GM21367 (cell line): ENCODE data around the gene PFN2.
"Not testable (repeated sequence)": the region's sequence is repeated elsewhere in the genome, so short reads cannot be mapped to it uniquely, and the experiment has no call there.

Experiments used
- ATAC-seq: cut with Tn5 transposase; IDR thresholded peaks from one replicate; pipeline ENCODE4 v1.9.1; 2021; ENCODE audit not compliant: unreplicated experiment

Gene PFN2, protein sequence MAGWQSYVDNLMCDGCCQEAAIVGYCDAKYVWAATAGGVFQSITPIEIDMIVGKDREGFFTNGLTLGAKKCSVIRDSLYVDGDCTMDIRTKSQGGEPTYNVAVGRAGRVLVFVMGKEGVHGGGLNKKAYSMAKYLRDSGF

DNA sequence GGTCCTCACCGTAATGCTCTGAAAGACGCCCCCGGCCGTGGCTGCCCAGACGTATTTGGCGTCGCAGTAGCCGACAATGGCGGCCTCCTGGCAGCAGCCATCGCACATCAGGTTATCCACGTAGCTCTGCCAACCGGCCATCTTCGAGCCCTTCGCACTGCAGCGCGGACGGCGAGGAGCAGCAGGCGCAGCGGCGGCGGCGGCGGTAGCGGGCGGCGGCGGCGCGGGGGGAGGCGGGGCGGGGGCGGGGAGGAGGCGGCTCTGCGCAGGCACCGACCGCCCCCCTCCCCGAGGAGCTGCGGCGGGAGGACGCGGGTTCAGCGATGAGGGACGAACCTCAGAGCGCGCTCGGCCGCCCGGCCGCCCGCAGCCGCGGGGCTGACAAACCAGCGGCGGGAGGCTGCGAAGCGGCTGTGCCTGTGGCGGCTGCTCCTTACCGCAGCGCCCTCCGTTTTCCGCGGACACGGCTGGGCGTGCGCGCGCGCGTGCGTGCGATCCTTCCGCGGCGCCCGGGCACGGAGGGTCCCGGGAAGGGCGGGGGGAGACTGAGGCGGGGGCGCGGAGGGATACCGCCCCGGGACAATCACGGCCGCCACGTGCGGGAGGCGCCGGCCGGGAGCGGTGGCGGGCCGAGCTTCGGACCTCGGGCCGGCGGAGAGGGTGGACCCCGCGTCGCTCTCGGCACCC, at the start of gene PFN2:
Gene PFN2 (minus strand): TSS at position 180 of the 687 bp plus-strand sequence. CDS start 39 bp downstream, at position 141.
- peak; percentile 44 for ATAC-seq

DNA sequence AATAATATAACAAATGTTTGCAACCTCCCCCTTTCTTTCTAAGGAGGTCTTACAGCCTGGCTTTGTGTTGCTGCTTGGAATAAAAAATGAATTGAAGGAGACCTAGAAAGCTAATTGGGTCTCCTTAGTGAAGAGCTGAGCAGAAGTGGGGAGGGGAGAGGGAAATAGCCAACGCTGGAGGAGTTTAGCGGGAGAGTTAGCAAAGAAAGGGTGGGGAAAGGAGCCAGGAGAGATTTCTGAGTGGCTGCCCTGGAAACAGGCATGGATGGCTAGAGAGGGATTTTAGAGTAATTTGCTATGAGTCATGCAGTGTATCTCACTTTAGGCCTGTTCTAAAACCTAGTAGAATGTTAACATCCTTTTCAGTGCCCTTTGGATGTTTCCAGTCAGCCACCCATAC, 45.2 kb upstream of the PFN2 start:
- no peak for ATAC-seq

DNA sequence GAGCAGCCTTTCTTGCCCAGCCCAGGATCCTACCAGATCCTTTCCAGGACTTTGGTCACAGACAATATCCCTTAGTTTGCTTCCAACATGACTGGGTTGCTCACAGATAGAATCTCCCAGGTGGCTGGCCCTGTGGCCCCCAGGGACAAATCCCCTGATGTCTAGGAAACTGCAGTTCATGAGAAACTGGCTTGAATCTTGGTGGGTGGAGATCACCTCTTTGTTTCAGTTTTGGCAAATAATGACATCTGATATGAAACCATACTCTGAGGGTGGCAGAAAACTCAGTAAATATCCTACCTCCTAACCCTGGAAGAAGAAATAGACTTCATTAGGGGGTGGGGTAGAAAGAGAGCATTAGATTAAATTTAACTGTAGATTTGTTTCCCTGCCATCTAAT, 44.1 kb upstream of the PFN2 start:
- no peak for ATAC-seq

DNA sequence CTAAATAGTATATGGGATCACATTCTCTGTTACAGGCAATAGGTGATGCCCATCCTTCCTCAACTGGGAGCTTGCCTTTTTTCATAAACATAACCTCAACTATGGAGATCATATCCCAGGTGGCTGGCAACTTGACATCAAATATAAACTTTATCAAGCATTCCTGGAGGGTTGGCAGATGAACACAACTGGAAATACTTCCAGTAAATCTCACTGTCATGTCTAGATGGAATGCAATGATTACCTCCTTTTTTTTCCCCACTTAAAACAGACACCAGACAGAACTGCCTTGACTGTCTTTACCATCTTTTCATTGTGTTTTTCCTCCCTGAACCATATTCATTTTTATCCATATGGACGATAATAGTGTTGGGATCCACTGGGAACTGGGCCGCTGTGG, 43.1 kb upstream of the PFN2 start:
- ATAC-seq, result no peak

DNA sequence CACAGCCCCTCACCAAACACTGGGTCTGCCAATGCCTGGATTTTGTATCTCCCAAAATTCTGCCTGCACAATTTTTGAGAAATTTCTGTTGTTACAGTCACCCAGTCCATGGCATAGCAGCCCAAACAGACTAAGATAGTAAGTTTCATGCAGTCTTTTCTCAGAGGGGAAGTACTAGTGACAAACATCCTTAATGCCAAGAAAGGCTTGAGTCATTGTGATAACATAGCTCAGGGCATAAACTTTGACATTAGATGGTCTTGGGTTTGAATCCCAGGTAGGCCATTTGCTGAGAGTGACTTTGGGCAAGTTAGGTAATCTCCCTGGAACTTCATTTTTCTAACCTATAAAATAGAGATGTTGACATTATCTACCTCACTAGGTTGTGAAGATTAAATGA, 36.1 kb upstream of the PFN2 start:
- ATAC-seq, result no peak

DNA sequence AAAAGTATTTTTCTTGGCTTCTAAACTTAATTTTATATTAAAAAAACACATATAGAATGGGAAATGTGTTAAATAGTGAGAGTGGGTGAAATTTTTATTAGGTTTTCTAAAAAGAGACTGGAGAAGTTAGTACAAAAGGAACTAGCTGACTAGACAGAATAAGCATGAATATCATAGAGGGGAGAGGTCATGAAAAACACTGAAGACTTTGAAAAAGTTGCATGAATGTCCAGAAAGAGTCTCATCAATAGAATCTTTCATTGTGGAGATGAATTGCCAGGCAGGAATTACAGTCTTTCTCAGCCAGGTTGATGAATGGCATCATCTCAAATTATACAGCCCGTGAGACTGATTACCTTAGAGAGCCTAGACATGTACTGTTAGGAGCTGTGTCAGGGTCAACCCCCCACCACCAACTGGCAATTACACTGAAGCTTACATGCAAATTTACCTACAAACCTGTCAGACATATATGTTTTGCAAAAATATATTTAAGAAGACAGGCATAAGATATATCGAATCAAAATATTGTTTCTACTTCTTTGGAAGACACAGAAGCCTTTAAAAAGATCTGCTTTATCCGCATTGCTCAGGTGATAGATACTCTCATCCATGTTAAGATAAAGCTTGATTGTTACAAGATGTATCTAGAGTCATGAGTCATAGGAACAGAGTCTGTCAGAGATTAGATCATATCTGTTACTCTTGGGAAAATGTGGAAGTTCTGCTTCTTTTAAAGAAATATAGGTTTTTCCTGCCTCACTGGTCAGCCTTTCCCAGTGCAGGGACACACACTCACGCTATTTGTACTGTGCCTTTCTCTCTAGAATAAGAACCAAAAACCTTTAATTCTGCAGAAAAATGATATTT, 34.8 kb upstream of the PFN2 start:
- no peak for ATAC-seq

DNA sequence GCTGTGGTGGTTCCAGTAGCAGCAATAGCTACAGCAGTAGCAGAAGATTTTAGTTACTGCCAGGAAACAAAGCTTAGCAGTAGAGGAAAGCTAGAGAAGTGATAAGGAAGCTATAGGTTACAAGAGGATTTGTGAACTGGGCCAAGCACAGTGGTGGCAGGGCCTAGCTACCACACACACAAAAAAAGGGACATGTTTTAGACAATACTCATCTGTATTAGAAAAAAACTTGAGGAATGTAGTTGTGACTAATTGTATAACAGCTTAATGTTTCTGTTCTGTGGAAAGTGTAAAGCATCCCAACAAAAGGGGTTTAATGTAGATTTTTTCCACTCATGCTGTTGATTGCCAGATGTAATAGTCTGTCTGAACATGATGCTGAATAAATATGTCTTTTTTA, 29.9 kb upstream of the PFN2 start:
- no peak for ATAC-seq

DNA sequence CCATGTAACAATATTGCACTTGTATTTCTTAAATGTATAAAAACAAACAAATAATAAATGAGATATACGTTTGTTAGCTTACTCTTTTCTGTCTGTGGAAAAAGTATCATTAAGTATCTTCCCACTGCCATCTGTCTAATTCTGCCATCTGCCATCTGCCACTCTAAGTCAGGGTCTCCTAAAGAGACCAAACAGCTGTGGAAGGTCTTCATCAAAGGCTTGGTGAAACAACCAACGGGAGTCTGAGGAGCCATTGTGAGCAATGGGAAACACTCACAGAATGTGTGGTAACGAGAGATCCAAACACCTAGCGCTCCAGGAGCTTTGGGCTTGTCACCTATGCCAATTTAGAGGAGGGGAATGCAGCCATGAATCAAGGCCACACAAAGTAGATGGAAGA, 28.7 kb upstream of the PFN2 start:
- no peak for ATAC-seq

DNA sequence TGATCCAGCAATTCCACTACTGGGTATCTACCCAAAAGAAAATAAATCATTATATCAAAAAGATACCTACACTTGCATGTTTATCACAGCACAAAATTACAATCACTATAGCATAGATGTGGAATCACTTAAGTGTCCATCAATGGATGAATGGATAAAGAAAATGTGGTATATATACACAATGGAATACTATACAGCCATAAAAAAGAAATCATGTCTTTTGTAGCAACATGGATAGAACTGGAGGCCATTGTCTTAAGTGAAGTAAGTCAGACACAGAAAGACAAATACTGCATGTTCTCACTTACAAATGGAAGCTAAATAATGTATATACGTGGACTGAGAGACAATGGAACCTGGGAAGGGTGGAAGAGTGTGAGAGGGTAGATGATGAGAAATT, 28.3 kb upstream of the PFN2 start:
- no peak for ATAC-seq

DNA sequence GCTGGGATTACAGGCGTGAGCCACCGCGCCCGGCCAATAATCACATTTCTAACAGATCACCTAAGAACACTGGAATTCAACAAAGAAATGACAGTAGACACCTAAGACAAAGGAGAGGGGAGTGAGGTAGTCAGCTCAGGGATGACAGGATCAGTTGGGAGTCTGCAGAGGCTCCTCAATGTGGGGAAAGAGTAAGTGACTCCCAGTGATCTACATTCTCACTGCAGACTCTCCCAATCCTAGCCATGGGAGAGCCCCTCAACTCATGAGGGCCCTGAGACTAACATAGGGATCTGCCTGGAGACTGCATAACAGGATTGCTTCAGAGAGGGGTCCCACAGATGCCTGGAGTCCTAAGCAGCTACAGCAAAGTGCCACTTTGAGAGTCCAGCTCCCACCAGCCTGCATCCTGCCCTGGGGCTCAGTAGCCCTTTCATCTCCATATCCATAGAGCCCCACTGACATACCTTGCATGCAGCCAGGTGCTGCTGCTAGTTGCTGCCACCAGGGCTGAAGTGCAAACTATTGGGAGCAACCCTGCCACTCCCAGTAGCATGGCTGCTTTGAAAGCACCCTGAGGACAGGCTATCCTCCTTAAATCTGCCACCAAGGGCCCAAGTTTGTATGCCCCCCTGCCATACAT, 21.8 kb upstream of the PFN2 start:
- ATAC-seq, result no peak

DNA sequence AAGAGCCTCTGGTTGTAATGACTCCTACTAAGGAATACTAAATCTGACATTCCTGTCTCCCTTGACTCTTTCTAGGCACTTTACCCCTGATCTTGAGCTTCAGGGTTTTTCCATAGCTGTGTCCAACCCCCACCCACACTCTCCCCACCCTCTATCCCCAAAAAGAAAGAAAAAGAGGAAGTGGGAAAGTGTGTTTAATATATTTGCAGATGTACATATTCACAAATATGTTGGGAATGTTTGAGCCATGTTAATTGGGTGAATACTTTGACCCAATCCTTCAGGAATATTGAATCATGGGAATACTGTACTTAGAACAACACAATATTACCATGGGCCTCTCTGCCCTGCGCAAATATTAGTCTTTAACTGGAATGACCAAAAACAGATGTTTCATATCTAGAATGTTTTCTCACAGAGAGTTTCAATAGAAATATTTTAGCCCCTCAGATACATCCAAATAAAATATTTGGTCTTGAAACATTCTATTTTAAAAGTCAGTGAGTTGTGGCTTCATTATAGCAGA, 19.8 kb upstream of the PFN2 start:
- no peak for ATAC-seq

DNA sequence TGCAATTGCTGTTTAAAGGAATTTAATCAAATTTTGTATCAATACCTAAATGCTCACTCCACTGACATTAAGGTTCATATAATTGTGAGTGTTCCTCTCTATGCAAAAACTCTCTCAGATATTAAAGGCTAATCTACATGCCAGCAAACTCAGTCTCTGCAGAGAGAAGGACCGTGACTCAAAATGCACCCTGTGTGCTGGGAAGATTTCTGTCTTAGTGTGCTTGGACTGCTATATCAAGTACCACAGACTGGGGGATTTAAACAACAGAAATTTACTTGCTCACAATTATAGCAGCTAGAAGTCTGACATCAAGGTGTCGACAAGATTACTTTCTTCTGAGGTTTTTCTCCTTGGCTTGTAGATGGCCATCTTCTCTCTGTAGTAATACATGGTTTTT, 18.6 kb upstream of the PFN2 start:
- no peak for ATAC-seq

DNA sequence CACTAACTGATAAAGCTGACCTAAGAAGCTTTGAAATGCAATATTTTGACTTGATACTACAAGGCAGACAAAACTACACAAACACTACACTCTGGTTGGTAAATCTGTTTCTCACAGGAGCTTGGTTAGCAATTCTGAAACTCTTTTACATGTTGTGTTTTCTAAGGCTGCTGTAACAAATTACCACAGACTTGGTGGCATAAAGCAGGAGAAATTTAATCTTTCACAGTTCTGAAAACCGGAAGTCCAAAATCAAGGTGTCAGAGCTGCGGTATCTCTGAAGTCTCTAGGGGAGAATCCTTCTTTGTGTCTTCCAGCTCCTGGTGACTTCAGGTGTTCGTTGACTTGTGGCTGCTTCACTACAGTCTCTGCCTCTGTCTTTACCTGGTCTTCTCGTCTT, 12.9 kb upstream of the PFN2 start:
- ATAC-seq, result no peak

DNA sequence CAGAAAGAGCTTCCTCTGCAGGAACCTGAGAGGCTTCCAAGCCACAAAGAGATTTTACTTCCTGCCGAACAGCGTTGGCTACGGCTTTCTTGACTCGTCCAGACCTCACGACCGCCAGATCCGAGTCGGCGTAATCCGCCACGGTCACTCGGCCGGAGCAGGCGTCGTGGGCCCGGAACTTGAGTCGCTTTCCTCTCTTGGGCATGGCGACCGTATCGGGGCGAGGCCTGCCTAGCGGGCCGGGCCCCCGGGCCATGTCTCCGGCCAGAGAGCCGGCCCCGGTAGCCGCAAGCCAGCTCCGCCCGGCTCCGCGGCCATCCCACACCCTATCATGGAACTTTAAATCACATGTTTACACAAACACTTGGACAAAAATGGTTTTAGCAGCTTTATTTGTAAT, 12.4 kb upstream of the PFN2 start:
- not testable (repeated sequence) for ATAC-seq

DNA sequence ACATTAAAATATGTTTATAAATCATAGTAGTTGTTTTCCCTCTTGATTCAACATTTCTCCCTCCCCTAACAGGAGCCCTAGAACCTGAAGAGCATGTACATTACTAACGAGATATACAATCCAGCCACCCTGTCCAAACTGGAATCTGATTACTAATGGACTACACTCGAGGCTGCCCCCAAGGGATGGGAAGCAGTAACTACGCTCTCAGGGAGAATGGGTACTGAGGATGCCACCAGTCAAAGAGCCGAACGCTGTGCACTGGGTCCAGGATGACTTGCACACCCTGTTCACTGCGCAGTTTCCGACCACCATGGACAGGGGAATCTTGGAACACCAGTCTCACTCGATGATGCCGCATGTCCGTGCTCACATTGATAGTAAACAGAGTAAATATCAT, 11.3 kb upstream of the PFN2 start:
- not testable (repeated sequence) for ATAC-seq

DNA sequence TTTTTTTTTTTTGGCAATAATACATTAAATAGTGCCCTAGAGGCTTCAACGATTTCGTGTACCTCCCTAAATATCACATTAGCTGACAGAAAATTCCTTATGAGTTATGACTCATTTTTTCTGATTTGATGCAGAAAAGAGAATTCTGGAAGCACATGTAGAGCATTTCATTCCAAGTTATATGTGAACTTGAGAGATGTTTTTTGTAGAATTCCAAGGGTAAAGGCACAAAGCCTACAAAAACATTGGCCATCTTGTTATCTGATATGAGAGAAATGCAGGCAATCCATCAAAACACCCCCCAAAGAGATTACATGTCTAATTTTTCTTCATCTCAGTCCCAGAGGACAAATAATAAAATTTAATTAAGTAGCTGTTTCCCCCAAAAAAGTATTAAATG, 6.7 kb upstream of the PFN2 start:
- ATAC-seq, result no peak

DNA sequence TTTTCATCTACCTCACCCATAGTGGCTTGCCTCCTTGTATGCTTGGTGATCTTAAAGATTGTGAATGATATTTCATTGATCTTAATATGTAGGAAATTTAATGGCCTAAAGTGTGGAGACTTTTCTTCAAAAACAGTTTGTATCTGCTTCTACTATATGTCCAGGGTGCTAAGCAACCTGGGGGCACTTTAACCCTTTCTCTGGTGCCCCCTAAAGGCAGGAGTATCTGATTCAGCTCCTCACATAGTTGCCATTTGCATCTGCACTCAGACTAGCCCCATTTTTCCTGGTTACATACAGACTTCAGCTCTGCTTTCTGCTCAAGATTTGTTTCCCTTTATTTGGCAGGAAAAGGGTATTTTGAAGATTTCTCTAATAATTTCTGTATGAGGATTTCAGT, 5.2 kb upstream of the PFN2 start:
- ATAC-seq, result no peak

DNA sequence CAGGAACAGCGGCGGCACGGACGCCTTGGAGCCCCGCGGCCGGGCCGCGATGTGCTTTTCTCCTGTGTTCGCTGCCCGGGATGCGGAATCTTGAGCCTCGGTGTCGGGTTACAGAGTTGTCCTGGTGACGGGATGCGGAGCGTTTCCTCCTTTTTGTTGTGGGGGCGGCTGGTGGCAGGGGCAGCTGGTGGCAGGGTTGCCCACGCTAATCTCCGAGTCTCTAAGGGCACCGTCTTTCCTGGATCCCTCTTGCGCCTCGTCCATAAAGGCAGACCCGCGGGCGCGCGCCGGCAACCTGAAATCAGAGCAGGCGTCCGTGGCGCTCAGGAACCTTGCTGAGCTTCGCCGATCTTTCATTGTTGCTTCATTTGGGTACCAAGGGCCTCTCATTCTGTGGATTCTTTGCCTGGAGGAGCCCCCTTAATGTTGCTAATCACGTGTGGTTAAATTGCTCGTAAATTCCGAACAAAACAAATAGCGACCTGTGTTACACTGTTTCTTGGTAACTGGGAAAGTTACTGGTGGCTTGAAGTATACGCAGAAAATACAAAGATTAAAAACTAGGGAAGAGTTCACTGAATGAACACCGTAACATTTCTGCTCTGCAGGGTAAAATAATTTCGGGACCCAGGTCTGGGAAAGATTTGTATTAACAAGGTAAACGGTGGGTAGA, 844 bp upstream of the PFN2 start:
- ATAC-seq, result no peak

DNA sequence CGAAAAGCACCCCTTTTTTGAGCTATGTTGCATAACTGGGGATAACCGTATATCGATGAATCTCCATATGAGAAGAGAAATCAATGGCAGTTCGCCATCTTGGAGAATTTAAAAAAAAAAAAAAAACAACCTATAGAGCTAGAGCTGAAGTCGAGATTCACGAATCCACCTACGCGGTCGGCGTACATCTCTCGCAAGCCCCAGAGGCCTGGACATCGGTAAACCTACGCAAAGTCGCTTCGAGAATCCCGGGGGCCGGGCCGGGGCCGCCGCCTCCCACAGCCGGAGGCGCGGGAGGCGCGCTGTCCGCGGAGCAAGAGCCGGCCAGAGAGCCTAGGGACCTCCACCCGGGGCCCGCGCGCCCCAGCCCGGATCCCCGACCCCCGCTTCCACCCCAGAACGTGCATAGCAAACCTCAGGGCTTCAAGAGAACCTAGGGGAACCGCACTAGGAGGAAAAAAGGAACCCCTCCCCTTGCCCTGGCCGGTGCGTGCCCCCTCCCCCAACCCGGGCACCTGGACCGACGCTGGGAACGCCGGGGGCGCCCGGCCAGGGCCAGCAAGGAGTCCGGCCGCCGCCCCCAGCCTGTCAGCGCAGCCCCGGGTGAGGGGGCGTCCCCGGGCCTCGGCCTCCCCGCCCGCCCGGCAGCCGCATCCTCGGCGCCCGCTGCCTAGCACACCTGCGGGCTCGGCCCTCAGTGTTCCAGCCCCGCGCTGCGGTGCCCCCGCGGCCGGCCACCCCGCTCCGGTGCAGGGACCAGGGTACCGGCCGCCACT, 567 bp downstream of the PFN2 start:
- peak; percentile 68 for ATAC-seq
